DND-41 (cell line): Measurements from ENCODE around the gene SPRR3.

Experiments used
- EZH2 ChIP-seq: IDR thresholded peaks from 3 replicates; pipeline ENCODE4 v1.6.1; 2012; ENCODE audit warnings: borderline replicate concordance, low read depth, mild to moderate bottlenecking, moderate library complexity, low read length, inconsistent platforms; ENCODE audit not compliant: severe bottlenecking
- TF ChIP-seq, protein P1 (sequence below): IDR thresholded peaks from 2 replicates; pipeline ENCODE4 v1.5.1; 2012; ENCODE audit warnings: borderline replicate concordance, low read length, moderate library complexity, mild to moderate bottlenecking; ENCODE audit not compliant: poor library complexity, severe bottlenecking; ENCODE audit errors: extremely low read depth

DNA sequence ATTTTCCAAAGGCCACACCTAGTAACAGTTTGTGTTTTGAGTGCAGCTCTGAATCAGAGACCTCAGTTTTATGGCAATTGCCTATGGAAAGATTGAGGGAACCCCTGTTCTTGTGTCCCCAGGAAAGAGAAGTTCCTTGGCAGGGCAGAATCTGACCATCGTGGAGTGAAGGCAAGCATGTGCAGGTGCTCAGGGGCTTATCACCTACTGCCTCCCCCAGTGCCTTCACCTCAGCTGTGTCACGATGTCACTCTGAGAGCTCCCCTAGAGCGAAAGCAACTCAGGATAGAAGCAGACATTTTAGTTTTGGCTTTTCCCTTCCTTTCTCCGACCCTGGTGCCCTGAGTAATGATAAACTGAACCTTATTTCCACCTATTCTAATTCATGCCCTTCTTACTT lies 19.5 kb upstream of the SPRR3 start:
- TF ChIP-seq EZH2: no peak
- TF ChIP-seq, protein P1, sequence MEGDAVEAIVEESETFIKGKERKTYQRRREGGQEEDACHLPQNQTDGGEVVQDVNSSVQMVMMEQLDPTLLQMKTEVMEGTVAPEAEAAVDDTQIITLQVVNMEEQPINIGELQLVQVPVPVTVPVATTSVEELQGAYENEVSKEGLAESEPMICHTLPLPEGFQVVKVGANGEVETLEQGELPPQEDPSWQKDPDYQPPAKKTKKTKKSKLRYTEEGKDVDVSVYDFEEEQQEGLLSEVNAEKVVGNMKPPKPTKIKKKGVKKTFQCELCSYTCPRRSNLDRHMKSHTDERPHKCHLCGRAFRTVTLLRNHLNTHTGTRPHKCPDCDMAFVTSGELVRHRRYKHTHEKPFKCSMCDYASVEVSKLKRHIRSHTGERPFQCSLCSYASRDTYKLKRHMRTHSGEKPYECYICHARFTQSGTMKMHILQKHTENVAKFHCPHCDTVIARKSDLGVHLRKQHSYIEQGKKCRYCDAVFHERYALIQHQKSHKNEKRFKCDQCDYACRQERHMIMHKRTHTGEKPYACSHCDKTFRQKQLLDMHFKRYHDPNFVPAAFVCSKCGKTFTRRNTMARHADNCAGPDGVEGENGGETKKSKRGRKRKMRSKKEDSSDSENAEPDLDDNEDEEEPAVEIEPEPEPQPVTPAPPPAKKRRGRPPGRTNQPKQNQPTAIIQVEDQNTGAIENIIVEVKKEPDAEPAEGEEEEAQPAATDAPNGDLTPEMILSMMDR: no peak
